Esophagus squamous epithelium (tissue), 4 donors: ENCODE results near the gene RNF103.

Source experiments
- CTCF ChIP-seq, 6 experiments: fragments of 450-650 bp in 4 of 6; fragments of 200-600 bp in 2 of 6; sonication (generic) in 2 of 6; IDR thresholded peaks; one replicate each; pipeline ENCODE4 v1.5.1; 2016 to 2019; ENCODE audit warnings: antibody characterized with exemption in 6 of 6, mild to moderate bottlenecking in 4 of 6, moderate library complexity in 4 of 6
- POLR2A ChIP-seq, 4 donors: fragments of 450-650 bp; IDR thresholded peaks; one replicate each; pipeline ENCODE4 v1.6.1; 2017; ENCODE audit warnings: antibody characterized with exemption in 4 of 4, mild to moderate bottlenecking in 4 of 4, moderate library complexity in 3 of 4

GRCh38 chr2:86580560-86580959 lies 43.1 kb downstream of the RNF103 start:
- TF ChIP-seq CTCF (IDR thresholded peaks at IDR 0.05) (no peak), POLR2A (IDR thresholded peaks at IDR 0.05) (no peak)
